ENCODE measurements around the gene STRIP2. TPM values are rescaled to one million over a fixed set of nuclear protein-coding genes. Genes with fewer than 3 reads are reported as not detected.

Gene STRIP2
- total RNA-seq (2021; ENCODE audit: unreplicated experiment) (5.1 TPM), Bru-seq, nascent RNA (percentile 49 among the genes with signal in this experiment), BruChase-seq, experiment 1, labeled RNA remaining after a 2-hour chase (percentile 55 among the genes with signal in this experiment), BruChase-seq, experiment 2, labeled RNA remaining after a 6-hour chase (percentile 53 among the genes with signal in this experiment)
- 2.4 TPM for polyA plus RNA-seq (2012; ENCODE audit: insufficient read length)
- long read RNA-seq, full-length matches to known transcripts: 3 of 13 reads
- long read RNA-seq, partial matches to known transcripts: 2 of 13 reads
- long read RNA-seq, other reads (novel, unspliced or antisense): 8 of 13 reads

DNA sequence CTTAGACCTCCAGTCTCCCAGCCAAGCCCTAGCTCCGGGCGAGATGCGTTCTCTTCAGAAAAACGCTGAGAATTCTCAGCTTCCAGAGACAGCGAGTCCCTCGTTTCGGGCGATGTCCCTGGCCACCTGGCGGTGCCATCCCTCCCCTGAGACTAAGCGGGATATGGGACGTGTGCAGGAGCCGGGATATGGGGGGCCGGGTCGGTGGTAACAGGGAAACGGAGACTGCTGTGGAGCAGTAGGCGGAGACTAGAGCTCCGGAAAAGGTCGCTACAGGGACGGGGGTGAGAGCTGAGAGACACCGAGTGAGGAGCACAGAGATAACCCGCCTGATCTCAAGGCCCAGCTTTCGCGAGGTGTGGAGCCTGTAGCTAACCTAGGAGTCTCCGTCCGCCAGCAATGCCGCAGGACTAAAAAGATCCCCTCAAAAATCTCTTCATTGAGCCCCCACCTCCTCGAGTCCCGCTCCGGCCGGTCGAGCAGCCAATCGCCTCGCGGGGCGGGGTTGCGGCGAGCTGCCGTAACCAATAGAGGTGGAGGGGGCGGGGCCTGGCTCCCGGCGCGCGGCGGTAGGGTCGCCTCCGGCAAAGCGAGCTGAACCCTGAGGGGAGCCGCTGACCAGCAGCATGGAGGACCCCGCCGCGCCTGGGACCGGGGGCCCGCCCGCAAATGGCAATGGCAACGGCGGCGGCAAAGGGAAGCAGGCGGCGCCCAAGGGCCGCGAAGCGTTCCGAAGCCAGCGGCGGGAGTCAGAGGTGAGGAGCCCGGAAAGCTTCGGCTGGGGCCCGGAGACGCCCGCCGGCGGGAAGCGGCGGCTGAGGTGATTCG is at the start of gene STRIP2:
Gene STRIP2 (plus strand): TSS at position 586 of the 828 bp plus-strand sequence. CDS start 41 bp downstream, at position 627.
- H3K27ac ChIP-seq (ENCODE audit: low read length): peak within 1 kb of the TSS; percentile 81
- peak; percentile 97 for ATAC-seq
- H3K4me3 ChIP-seq (ENCODE audit: low read depth in 2 of 2, low read length in 2 of 2): peak within 1 kb of the TSS; percentile 80 to 82
- H3K9me3 ChIP-seq (ENCODE audit: control insufficient read depth, insufficient read depth, low read depth, low read length): no peaks in the 10 kb centered on the region
- no peaks in the 10 kb centered on the region for H3K36me3 ChIP-seq (ENCODE audit: control insufficient read depth, insufficient read depth, low read length)
- CTCF ChIA-PET: interaction anchor here (0.6 to 0.7 kb wide), 2 partner anchors 66 to 1205 kb away, joined by 3 read pairs; no protein-coding TSS in a partner anchor
- no TSS peak for BruUV-seq (replicated peaks)
- DNase-seq (ENCODE audit: low read depth, low spot score): peak; percentile 65
- 0 out of 2 replicates have a peak, but pooled peaks have one; percentile 59 for TF ChIP-seq SIN3A (IDR thresholded peaks at IDR 0.05; ENCODE audit: borderline replicate concordance, insufficient read depth, low read depth, low read length)
- no peak for TF ChIP-seq POLR2AphosphoS5 (IDR thresholded peaks at IDR 0.05; ENCODE audit: low read depth, low read length)
- TF ChIP-seq CTCF (IDR thresholded peaks at IDR 0.05): 0 out of 2 replicates have a peak, but pooled peaks have one; percentile 8
- no peak for TF ChIP-seq TCF7L2 (IDR thresholded peaks at IDR 0.05; ENCODE audit: low read depth, low read length)
- TF ChIP-seq, protein P1, sequence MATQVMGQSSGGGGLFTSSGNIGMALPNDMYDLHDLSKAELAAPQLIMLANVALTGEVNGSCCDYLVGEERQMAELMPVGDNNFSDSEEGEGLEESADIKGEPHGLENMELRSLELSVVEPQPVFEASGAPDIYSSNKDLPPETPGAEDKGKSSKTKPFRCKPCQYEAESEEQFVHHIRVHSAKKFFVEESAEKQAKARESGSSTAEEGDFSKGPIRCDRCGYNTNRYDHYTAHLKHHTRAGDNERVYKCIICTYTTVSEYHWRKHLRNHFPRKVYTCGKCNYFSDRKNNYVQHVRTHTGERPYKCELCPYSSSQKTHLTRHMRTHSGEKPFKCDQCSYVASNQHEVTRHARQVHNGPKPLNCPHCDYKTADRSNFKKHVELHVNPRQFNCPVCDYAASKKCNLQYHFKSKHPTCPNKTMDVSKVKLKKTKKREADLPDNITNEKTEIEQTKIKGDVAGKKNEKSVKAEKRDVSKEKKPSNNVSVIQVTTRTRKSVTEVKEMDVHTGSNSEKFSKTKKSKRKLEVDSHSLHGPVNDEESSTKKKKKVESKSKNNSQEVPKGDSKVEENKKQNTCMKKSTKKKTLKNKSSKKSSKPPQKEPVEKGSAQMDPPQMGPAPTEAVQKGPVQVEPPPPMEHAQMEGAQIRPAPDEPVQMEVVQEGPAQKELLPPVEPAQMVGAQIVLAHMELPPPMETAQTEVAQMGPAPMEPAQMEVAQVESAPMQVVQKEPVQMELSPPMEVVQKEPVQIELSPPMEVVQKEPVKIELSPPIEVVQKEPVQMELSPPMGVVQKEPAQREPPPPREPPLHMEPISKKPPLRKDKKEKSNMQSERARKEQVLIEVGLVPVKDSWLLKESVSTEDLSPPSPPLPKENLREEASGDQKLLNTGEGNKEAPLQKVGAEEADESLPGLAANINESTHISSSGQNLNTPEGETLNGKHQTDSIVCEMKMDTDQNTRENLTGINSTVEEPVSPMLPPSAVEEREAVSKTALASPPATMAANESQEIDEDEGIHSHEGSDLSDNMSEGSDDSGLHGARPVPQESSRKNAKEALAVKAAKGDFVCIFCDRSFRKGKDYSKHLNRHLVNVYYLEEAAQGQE (IDR thresholded peaks at IDR 0.05; ENCODE audit: insufficient read depth in 1 of 2, low read depth in 2 of 2, low read length in 1 of 2): no peak
- in situ Hi-C loops (cut with HindIII; ENCODE audit: low pct_unique_long_range_greater_than_20kb, low sequenced_read_pairs) (no loop called here), intact Hi-C loops (cut with micrococcal nuclease; ENCODE audit: unreplicated experiment) (no loop called here)
- H3K27me3 ChIP-seq (ENCODE audit: control insufficient read depth, insufficient read depth, low read length): peaks cover 6% of the 10 kb centered on the region; the same call in 1 of the 2 replicates
- POLR2A ChIA-PET: interaction anchor here (0.6 kb wide), 1 partner anchor 58 kb away, joined by 3 read pairs; no protein-coding TSS in a partner anchor
- peaks cover 4% of the 10 kb centered on the region for H3K4me1 ChIP-seq (ENCODE audit: control insufficient read depth, insufficient read depth, low read length)

DNA sequence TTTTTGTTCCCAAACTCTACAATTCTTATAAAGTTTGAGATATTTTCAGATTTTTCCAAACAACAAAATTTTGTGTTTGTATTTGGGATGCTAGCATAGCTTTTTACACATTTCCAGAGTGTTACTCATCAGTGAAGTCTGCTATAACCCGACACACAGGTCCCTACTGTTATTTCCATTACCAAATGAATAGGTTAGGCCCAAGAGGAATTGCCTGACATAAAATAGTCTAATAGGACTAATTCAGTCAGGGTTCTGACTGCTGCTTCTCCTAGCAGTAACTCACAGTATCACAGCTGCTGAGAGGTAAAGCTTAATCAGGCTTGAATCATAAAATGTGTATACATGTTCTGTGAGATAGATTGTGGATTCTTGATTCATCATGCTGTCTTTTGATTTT is 49.1 kb upstream of the STRIP2 start:
- in situ Hi-C loops (cut with HindIII; ENCODE audit: low pct_unique_long_range_greater_than_20kb, low sequenced_read_pairs) (no loop called here), intact Hi-C loops (cut with micrococcal nuclease; ENCODE audit: unreplicated experiment) (no loop called here)
- TF ChIP-seq, protein P1 (IDR thresholded peaks at IDR 0.05; ENCODE audit: insufficient read depth in 1 of 2, low read depth in 2 of 2, low read length in 1 of 2): no peak
- TF ChIP-seq CTCF (IDR thresholded peaks at IDR 0.05): no peak
- TF ChIP-seq TCF7L2 (IDR thresholded peaks at IDR 0.05; ENCODE audit: low read depth, low read length): no peak
- no peak for TF ChIP-seq SIN3A (IDR thresholded peaks at IDR 0.05; ENCODE audit: borderline replicate concordance, insufficient read depth, low read depth, low read length)
- no peak for TF ChIP-seq POLR2AphosphoS5 (IDR thresholded peaks at IDR 0.05; ENCODE audit: low read depth, low read length)
- Histone ChIP-seq H3K36me3 (ENCODE audit: control insufficient read depth, insufficient read depth, low read length) (no peaks in the 10 kb centered on the region), H3K9me3 (ENCODE audit: control insufficient read depth, insufficient read depth, low read depth, low read length) (no peaks in the 10 kb centered on the region), H3K27ac (ENCODE audit: low read length) (no peak overlapping the region), H3K4me1 (ENCODE audit: control insufficient read depth, insufficient read depth, low read length) (no peaks in the 10 kb centered on the region), H3K27me3 (ENCODE audit: control insufficient read depth, insufficient read depth, low read length) (no peaks in the 10 kb centered on the region), H3K4me3 (ENCODE audit: low read depth in 2 of 2, low read length in 2 of 2) (no peak overlapping the region)
- CTCF ChIA-PET: no interaction called here
- POLR2A ChIA-PET: interaction anchor here (0.5 kb wide), 1 partner anchor 27 kb away, joined by 3 read pairs; no protein-coding TSS in a partner anchor
- DNase-seq (ENCODE audit: low read depth, low spot score): no peak
- ATAC-seq: no peak
- BruUV-seq (replicated peaks): no TSS peak

Measured in Panc1 (cell line).